Measurements from ENCODE around the gene FRY. TPM values are rescaled to one million over a fixed set of nuclear protein-coding genes. Genes with fewer than 3 reads are reported as not detected.

The FRY gene
- total and polyA plus RNA-seq, 2 of the 13 experiments (the other 11 are each of a cell fraction or from before 2014, with no cell fraction given): 8.2 to 13.1 TPM

- intact Hi-C loops (cut with micrococcal nuclease; ENCODE audit: unreplicated experiment) (no loop called here), in situ Hi-C loops (cut with HindIII; ENCODE audit: extremely low pct_ligation_motif_present, low pct_unique_long_range_greater_than_20kb) (no loop called here)
- H2AFZ ChIP-seq (ENCODE audit: low read length): no peak overlapping the region
- no TSS peak for BruUV-seq (replicated peaks)
- 100% methylated on average over 3 of the region's 3 CpGs for WGBS (ENCODE audit: low lambda C conversion rate)
- no peaks in the 10 kb centered on the region for H3K27me3 ChIP-seq (ENCODE audit: control insufficient read depth in 1 of 2, insufficient read depth in 2 of 2, low read length in 2 of 2)
- FAIRE-seq: no peak
- no peak for ATAC-seq
- H3K79me2 ChIP-seq (ENCODE audit: insufficient read depth, low read length): no peaks in the 10 kb centered on the region
- H3K9ac ChIP-seq (ENCODE audit: insufficient read depth, low read depth, low read length): no peak overlapping the region
- no peak for DNase-seq (ENCODE audit: low spot score)
- ChIA-PET CTCF (ENCODE audit: low intra/inter-chr PET ratio, low total read pairs) (no interaction called here), POLR2A (no interaction called here)
- no peaks in the 10 kb centered on the region for H3K9me3 ChIP-seq (ENCODE audit: low read length)
- H4K20me1 ChIP-seq (ENCODE audit: insufficient read depth, low read length): no peaks in the 10 kb centered on the region
- H3K4me3 ChIP-seq (replicated peaks in 1 of 3; ENCODE audit: insufficient read depth in 1 of 3, low read depth in 2 of 3, low read length in 3 of 3): no peak overlapping the region
- peaks cover 14 to 34% of the 10 kb centered on the region in 2 experiments for H3K36me3 ChIP-seq (replicated peaks in 1 of 2; ENCODE audit: control insufficient read depth in 1 of 2, insufficient read depth in 2 of 2, low read length in 2 of 2)
- no peak for TF ChIP-seq KAT7 (CRISPR knock-in tag; IDR thresholded peaks at IDR 0.05; ENCODE audit: borderline replicate concordance)
- no peak for TF ChIP-seq ZNF766 (CRISPR knock-in tag; IDR thresholded peaks at IDR 0.05; ENCODE audit: borderline replicate concordance)
- TF ChIP-seq RBFOX2 (IDR thresholded peaks at IDR 0.05; ENCODE audit: low read depth, low read length): no peak
- no peak for TF ChIP-seq MYC (CRISPR knock-in tag; IDR thresholded peaks at IDR 0.05; ENCODE audit: borderline replicate concordance)
- TF ChIP-seq RBAK (CRISPR knock-in tag; IDR thresholded peaks at IDR 0.05): peak; percentile 90
- no peak for TF ChIP-seq GMEB1 (CRISPR knock-in tag; IDR thresholded peaks at IDR 0.05; ENCODE audit: borderline replicate concordance)
- TF ChIP-seq CEBPB (IDR thresholded peaks at IDR 0.05; ENCODE audit: borderline replicate concordance, low read depth, low read length): no peak
- no peak for TF ChIP-seq HMG20A (CRISPR knock-in tag; IDR thresholded peaks at IDR 0.05; ENCODE audit: borderline replicate concordance)
- TF ChIP-seq ZMAT3 (CRISPR knock-in tag; conservative IDR thresholded peaks at IDR 0.05): no peak
- TF ChIP-seq ZNF234 (CRISPR knock-in tag; conservative IDR thresholded peaks at IDR 0.05): no peak
- TF ChIP-seq PRDM15 (CRISPR knock-in tag; IDR thresholded peaks at IDR 0.05): no peak
- TF ChIP-seq ZBED4 (CRISPR knock-in tag; IDR thresholded peaks at IDR 0.05; ENCODE audit: borderline replicate concordance): no peak
- TF ChIP-seq NR2C2 (CRISPR knock-in tag; IDR thresholded peaks at IDR 0.05; ENCODE audit: borderline replicate concordance): no peak
- no peak for TF ChIP-seq SRSF1 (optimal IDR thresholded peaks at IDR 0.05; ENCODE audit: low read depth, low read length)
- TF ChIP-seq ZNF12 (CRISPR knock-in tag; IDR thresholded peaks at IDR 0.05): peak; percentile 96
- TF ChIP-seq KDM5A (IDR thresholded peaks at IDR 0.05; ENCODE audit: borderline replicate concordance, low read length): no peak
- no peak overlapping the region for H3K27ac ChIP-seq (ENCODE audit: extremely low read length, insufficient read depth, low read length)
- no peak overlapping the region for H3K4me2 ChIP-seq (ENCODE audit: low read depth, low read length)
- H3K4me1 ChIP-seq (ENCODE audit: insufficient read depth, low read length): no peaks in the 10 kb centered on the region
These were observed 200.7 kb downstream of the FRY start for GRCh38 chr13:32232263-32232662.

Data from HepG2 (cell line).